Fibroblast of the conjunctiva (primary cell): ENCODE results near the gene ARMC2.
"Not testable (repeated sequence)": the region's sequence is repeated elsewhere in the genome, so short reads cannot be mapped to it uniquely, and the experiment has no call there.

Source experiments
- DNase-seq: peaks from one replicate; pipeline ENCODE4 v3.0.0-alpha.2; 2010; ENCODE audit warnings: low read depth

The ARMC2 gene

GRCh38 chr6:108835218-108835850 lies 12.9 kb upstream of the ARMC2 start:
- peak; percentile 77 for DNase-seq

- DNase-seq = no peak
These were observed 12.2 kb upstream of the ARMC2 start for GRCh38 chr6:108836061-108836460.

- DNase-seq = no peak
These were observed 10.8 kb upstream of the ARMC2 start for GRCh38 chr6:108837236-108837971.

GRCh38 chr6:108838101-108838717 lies 10.0 kb upstream of the ARMC2 start:
- DNase-seq = no peak

GRCh38 chr6:108839083-108839642 lies 9.1 kb upstream of the ARMC2 start:
- DNase-seq = no peak

- DNase-seq = no peak
These were observed 7.3 kb upstream of the ARMC2 start for GRCh38 chr6:108840919-108841318.

- no peak for DNase-seq
These were observed 6.8 kb upstream of the ARMC2 start for GRCh38 chr6:108841377-108841855.

- DNase-seq = no peak
These were observed 4.1 kb upstream of the ARMC2 start for GRCh38 chr6:108844135-108844534.

- DNase-seq = no peak
These were observed 3.1 kb upstream of the ARMC2 start for GRCh38 chr6:108845145-108845544.

- DNase-seq = no peak
These were observed 2.1 kb upstream of the ARMC2 start for GRCh38 chr6:108846101-108846500.

GRCh38 chr6:108846628-108847027 lies 1.6 kb upstream of the ARMC2 start:
- no peak for DNase-seq

GRCh38 chr6:108847738-108848115 lies 495 bp upstream of the ARMC2 start:
- DNase-seq = no peak

GRCh38 chr6:108850669-108851465 lies 2.6 kb downstream of the ARMC2 start:
- no peak for DNase-seq

GRCh38 chr6:108851756-108852155 lies 3.5 kb downstream of the ARMC2 start:
- DNase-seq = no peak

GRCh38 chr6:108853077-108853476 lies 4.9 kb downstream of the ARMC2 start:
- no peak for DNase-seq

GRCh38 chr6:108862479-108863191 lies 14.4 kb downstream of the ARMC2 start:
- no peak for DNase-seq

GRCh38 chr6:108865751-108866286 lies 17.6 kb downstream of the ARMC2 start:
- not testable (repeated sequence) for DNase-seq

GRCh38 chr6:108866798-108867197 lies 18.6 kb downstream of the ARMC2 start:
- DNase-seq = no peak

GRCh38 chr6:108868647-108869046 lies 20.4 kb downstream of the ARMC2 start:
- DNase-seq = no peak

GRCh38 chr6:108869876-108870275 lies 21.7 kb downstream of the ARMC2 start:
- DNase-seq = no peak

- DNase-seq = no peak
These were observed 22.1 kb downstream of the ARMC2 start for GRCh38 chr6:108870357-108870756.
